GM21737 (cell line): ENCODE results near the gene SLC25A4.
"Not testable (repeated sequence)": the region's sequence is repeated elsewhere in the genome, so short reads cannot be mapped to it uniquely, and the experiment has no call there.

Source experiments
- ATAC-seq: cut with Tn5 transposase; IDR thresholded peaks from one replicate; pipeline ENCODE4 v1.9.1; 2021; ENCODE audit warnings: mild to moderate bottlenecking, moderate library complexity; ENCODE audit not compliant: unreplicated experiment

Gene SLC25A4

DNA sequence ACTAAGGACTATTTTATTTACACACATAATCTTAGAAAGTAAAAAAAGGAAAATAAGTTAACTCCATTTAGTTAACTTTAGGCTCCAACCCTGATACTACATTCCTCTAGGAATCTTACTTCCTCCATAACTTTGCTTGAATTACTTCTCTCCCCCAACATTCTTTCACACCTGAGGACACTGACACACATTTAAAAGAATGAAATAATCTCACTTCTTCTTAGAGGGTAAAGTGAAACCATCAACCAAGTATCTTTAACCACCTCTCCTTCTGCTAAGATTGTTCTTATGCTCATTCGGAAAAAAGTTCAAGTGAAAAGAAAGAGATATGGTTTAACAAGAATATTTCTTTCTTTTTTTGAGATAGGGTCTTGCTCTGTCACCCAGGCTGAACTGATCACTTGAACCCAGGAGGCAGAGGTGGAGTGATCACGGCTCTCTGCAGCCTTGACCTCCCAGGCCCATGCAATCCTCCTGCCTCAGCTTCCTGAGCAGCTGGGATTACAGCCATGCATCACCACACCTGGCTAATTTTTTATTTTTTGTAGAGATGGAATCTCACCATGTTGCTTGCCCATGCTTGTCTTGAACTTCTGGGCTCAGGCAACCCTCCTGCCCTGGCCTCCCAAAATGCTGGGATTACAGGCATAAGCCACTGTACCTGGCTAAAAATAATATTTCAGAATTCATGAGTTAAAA, 28.5 kb downstream of the SLC25A4 start:
- ATAC-seq = peak; percentile 84

DNA sequence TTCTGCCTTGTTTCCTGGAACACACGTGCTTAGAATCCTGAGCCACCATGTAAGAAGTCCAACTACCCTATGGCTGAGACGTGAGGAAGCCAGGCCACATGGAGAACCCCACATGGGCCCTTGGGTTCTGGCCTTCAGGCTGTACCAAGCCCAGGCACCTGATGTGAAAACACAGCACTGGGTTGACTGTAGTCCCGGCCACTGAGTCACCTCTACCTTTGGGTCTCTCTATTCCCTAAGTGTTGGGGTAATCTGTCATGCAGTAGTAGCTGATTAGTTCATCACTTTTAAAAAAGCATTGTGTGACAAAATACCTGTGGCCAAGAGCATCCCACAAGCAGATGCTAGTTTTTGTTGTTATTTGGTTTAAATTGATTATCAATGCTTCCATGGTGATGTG, 36.4 kb downstream of the SLC25A4 start:
- no peak for ATAC-seq

DNA sequence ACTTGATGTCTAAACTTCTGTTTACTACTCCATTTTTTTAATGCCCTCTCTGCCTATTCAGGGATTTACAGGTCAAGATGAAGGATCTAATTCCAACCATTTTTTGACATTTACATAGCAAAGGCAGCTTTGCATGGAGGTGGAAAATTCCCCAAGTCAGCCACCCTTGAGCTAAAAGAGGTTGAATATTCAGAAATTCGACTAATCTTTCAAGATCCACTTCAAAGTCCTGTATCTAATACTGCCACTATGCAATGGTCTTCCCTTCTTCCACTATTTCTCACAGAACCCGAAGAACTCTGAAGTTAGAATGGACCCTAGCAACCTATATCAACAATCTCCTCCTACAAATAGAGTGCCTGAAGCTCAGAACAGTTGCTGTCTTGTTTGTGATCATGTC, 39.2 kb downstream of the SLC25A4 start:
- ATAC-seq = no peak

DNA sequence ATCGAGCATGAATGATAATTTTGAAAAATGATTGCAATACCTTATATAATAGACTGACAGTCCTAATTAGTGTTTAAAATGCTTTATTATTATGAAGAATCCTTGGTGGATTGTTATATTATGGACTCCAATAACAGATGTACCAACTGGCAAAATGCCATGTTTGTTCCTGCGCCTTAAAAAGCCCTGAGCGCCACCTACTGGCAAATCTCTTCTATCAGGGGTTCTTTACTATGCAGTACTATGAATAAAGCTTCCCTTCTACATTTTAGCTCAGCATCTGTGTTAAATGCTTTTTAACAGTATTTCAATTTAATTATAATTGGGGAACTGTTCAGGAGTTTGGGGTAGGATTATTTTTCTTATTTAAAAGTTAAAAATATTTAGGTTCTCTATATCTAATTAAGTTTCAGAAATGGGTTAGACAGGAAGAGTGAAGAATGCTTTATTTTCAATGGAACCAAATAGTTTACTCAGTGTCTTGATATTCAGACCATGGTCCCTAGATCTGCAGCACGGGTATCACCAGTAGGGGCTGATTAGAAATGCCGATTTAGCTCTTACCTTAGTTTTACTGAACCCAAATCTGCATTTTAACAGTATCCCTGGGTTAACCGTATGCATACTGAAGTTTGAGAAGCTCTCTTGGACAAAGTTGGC, 40.7 kb downstream of the SLC25A4 start:
- ATAC-seq = no peak

DNA sequence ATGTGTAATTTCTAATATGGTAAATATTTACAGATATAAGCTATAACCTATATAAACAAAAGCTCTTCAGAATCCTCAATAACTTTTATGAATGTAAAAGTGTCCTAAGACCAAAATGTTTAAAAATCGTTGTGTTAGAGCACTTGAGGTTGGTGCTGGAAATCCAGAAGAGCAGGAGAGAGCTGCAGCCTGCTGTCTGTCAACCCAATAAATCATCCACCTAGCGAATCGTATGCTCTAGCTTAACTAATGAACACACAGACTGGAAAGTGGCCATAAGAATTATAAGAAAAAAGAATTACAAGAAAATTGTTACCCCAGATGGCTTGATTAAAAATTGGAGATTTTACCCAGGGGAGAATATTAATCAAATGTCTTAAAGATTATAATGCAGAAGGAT, 43.7 kb downstream of the SLC25A4 start:
- ATAC-seq = no peak

DNA sequence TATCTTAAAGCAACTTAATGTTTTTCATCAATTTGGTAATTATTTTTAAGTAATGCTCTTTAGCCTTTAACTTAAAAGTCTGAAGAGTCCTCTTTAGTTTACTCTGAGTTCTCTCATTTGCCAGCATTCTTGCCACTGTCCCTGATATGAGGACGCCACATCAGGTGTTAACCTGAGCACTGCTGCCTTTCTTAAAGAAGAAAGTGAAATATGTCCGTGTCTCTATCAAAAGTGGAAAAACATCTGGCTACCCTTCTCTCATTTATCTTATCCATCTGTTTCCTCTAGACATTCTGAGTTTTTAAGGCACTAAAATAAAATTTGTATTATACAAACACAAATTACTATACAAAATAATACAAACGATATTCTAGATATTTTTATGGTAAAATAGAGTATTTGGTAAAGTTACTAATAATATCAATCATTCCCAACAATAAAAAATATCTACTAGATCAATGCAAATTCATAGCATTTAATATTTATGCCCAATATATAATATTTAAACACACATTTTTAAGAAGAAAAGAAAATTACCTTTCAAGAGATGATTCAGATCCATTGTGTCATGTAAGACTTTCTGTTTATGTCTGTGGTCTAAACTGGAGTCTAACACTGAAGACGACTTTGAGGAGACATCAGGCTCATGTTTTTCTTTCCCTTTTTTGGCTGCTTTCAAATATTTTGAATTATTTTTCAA, 46.7 kb downstream of the SLC25A4 start:
- ATAC-seq = no peak

DNA sequence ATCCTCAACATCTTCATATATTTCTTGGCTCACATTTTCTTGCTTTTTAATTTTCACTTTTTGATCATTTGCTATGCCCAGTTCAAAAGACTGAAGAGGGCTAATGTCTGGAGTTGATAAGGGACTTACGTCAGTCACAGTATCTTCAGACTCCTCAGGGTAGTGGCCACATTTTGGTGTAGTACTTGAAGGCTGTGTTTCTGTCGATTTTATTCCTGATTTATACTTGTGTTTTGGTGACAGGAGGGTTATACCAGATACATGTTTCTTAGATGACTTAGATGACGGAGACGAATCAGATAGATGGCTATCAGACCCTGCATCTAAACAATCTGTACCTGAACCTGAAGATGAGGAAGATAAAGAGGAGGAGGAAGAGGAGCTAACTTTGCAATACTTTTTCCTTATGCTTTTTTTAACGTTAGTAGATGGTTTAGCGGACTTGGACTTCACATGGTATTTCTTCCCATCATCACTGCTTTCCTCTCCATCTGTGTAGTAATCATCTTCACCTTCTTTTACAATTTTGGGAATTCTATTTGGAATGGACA, 47.3 kb downstream of the SLC25A4 start:
- ATAC-seq = no peak

DNA sequence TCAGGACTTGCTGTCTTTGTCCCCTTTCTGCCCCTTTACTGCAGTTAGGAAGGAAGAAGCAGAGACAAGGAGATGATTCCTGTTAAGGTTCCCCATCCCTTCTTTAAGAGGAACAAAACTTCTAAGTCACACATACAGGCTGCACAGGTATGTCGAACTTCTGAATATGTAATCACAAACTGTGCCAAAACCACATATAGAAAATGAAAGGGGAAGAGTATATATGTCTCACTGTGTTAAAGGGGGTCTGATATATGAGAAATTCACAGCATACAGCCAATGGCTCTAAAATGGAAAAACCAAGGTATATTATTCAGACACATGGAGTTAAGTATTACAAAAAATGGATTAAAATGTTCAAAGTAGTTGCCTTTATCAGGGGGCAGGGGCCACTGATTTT, 49.0 kb downstream of the SLC25A4 start:
- peak; percentile 67 for ATAC-seq

GRCh38 chr4:185194924-185195888, 52.1 kb downstream of the SLC25A4 start:
- ATAC-seq = no peak

GRCh38 chr4:185196437-185196836, 53.4 kb downstream of the SLC25A4 start:
- no peak for ATAC-seq

GRCh38 chr4:185198189-185198588, 55.1 kb downstream of the SLC25A4 start:
- not testable (repeated sequence) for ATAC-seq
